Activated CD4-positive, alpha-beta T cell treated with anti-CD3 and anti-CD28 coated beads for 36 hours (primary cell): ENCODE results near the gene PARM1. TPM values are rescaled to one million over a fixed set of nuclear protein-coding genes. Genes with fewer than 3 reads are reported as not detected.
"Not testable (repeated sequence)": the region's sequence is repeated elsewhere in the genome, so short reads cannot be mapped to it uniquely, and the experiment has no call there.

Experiments used
- ATAC-seq: fragments of 200-7000 bp; cut with Tn5 transposase; one replicate; pipeline ENCODE4 v1.10.0; 2021; ENCODE audit warnings: mild to moderate bottlenecking, moderate library complexity
- CTCF ChIA-PET: fragments of 350-600 bp; sonication (Branson Sonifier 250); formaldehyde crosslinking; loops from one replicate; lab custom pipeline; 2021; ENCODE audit warnings: antibody characterized with exemption; lab: Charles Lee
- POLR2A ChIA-PET: fragments of 350-600 bp; sonication (Branson Sonifier 250); formaldehyde crosslinking; loops from one replicate; lab custom pipeline; 2021; ENCODE audit warnings: antibody characterized with exemption, inconsistent platforms; lab: Charles Lee
- DNase-seq: peaks from one replicate; pipeline ENCODE4 v3.0.0-alpha.2; 2020
- H3K27ac Mint-ChIP-seq: one replicate; pipeline ENCODE4 v1.8.0; 2021; ENCODE audit warnings: mixed read lengths
- H3K27me3 Mint-ChIP-seq: one replicate; pipeline ENCODE4 v1.8.0; 2021; ENCODE audit warnings: mixed read lengths
- H3K36me3 Mint-ChIP-seq: one replicate; pipeline ENCODE4 v1.8.0; 2021; ENCODE audit warnings: low read depth, mixed read lengths
- H3K4me1 Mint-ChIP-seq: one replicate; pipeline ENCODE4 v1.8.0; 2021; ENCODE audit warnings: mixed read lengths
- H3K4me3 Mint-ChIP-seq: one replicate; pipeline ENCODE4 v1.8.0; 2021; ENCODE audit warnings: mild to moderate bottlenecking, moderate library complexity, mixed read lengths
- H3K9me3 Mint-ChIP-seq: one replicate; pipeline ENCODE4 v1.8.0; 2021; ENCODE audit warnings: low read depth, mixed read lengths
- intact Hi-C, 2 experiments: fragments of 100-400 bp; cut with DNase I in 1 of 2; cut with micrococcal nuclease in 1 of 2; formaldehyde crosslinking; loops; one replicate each; pipeline versions ENCODE4 v1.14.2 to v1.15.1; 2022 to 2024; cut with DNase I, micrococcal nuclease
- total RNA-seq, 2 experiments: library from RNA; stranded (reverse); gene quantifications; one replicate each; pipeline ENCODE4 v1.2.3, GENCODE V29; 2021

Gene PARM1
- total RNA-seq, 2 experiments from 2014 or later = 0.04 to 0.05 TPM

GRCh38 chr4:74990276-74990875 is 57.5 kb downstream of the PARM1 start:
- no peaks in the 10 kb centered on the region for H3K36me3 Mint-ChIP-seq
- CTCF ChIA-PET = interaction anchor here (1.2 kb wide), 1 partner anchor 263 kb away, joined by 3 read pairs; no protein-coding TSS in a partner anchor
- POLR2A ChIA-PET = no interaction called here
- DNase-seq (no peak), ATAC-seq (no peak)
- H3K27me3 Mint-ChIP-seq = no peaks in the 10 kb centered on the region
- intact Hi-C loops = no loop called here
- H3K4me1 Mint-ChIP-seq = no peaks in the 10 kb centered on the region
- H3K27ac Mint-ChIP-seq = no peak overlapping the region
- no peak overlapping the region for H3K4me3 Mint-ChIP-seq
- no peaks in the 10 kb centered on the region for H3K9me3 Mint-ChIP-seq

DNA sequence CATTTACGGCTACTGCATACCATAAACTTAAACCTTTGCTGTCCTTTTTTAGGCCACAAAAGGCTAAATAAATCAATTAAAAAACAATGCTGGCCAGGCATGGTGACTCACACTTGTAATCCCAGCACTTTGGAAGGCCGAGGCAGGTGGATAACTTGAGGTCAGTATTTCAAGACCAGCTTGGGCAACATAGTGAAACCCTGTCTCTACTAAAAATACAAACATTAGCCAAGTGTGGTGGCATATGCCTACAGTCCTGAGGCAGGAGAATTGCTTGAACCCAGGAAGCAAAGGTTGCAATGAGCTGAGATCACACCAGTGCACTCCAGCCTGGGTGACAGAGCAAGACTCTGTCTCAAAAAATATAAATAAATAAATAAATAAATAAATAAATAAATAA is 61.5 kb downstream of the PARM1 start:
- CTCF ChIA-PET, ATAC-seq: not testable (repeated sequence)

DNA sequence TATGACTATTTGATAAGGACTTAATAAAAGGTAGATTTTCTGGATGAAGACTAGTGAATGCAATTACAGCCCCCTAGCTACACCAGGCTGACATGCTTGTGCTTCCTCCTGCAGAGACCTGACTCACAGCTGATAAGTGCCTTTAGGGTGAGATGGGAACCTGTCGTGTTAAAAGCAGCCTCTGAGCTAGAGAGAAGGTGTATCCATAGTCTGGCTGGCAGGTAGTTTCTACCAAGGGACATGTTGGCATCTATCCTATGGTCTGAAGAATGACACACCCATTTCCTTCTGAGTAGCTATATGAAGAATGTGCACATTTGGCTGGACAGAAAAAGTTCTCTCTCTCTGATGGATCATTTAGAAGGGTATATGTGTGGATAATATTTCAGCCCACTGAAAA is 64.1 kb downstream of the PARM1 start:
- H3K36me3 Mint-ChIP-seq = no peaks in the 10 kb centered on the region
- intact Hi-C loops = no loop called here
- no peak overlapping the region for H3K4me3 Mint-ChIP-seq
- H3K27me3 Mint-ChIP-seq = no peaks in the 10 kb centered on the region
- ATAC-seq (no peak), DNase-seq (no peak)
- ChIA-PET POLR2A (no interaction called here), CTCF (interaction anchor here (0.7 kb wide), 1 partner anchor 15 kb away, joined by 3 read pairs; no protein-coding TSS in a partner anchor)
- no peaks in the 10 kb centered on the region for H3K9me3 Mint-ChIP-seq
- no peaks in the 10 kb centered on the region for H3K4me1 Mint-ChIP-seq
- H3K27ac Mint-ChIP-seq = no peak overlapping the region

More for the DNA sequence above, 61.5 kb downstream of the PARM1 start:
- POLR2A ChIA-PET, intact Hi-C loops, H3K36me3 Mint-ChIP-seq, H3K27me3 Mint-ChIP-seq, H3K4me3 Mint-ChIP-seq, H3K27ac Mint-ChIP-seq, DNase-seq, H3K4me1 Mint-ChIP-seq, H3K9me3 Mint-ChIP-seq: not testable (repeated sequence)

- CTCF ChIA-PET = interaction anchor here (0.7 kb wide), 1 partner anchor 14 kb away, joined by 3 read pairs; no protein-coding TSS in a partner anchor
- H3K4me1 Mint-ChIP-seq = no peaks in the 10 kb centered on the region
- POLR2A ChIA-PET = no interaction called here
- DNase-seq (no peak), ATAC-seq (no peak)
- no peak overlapping the region for H3K27ac Mint-ChIP-seq
- no peaks in the 10 kb centered on the region for H3K27me3 Mint-ChIP-seq
- H3K4me3 Mint-ChIP-seq = no peak overlapping the region
- H3K36me3 Mint-ChIP-seq = no peaks in the 10 kb centered on the region
- H3K9me3 Mint-ChIP-seq = no peaks in the 10 kb centered on the region
- intact Hi-C loops = no loop called here
These were observed 65.2 kb downstream of the PARM1 start for GRCh38 chr4:74997948-74998729.

DNA sequence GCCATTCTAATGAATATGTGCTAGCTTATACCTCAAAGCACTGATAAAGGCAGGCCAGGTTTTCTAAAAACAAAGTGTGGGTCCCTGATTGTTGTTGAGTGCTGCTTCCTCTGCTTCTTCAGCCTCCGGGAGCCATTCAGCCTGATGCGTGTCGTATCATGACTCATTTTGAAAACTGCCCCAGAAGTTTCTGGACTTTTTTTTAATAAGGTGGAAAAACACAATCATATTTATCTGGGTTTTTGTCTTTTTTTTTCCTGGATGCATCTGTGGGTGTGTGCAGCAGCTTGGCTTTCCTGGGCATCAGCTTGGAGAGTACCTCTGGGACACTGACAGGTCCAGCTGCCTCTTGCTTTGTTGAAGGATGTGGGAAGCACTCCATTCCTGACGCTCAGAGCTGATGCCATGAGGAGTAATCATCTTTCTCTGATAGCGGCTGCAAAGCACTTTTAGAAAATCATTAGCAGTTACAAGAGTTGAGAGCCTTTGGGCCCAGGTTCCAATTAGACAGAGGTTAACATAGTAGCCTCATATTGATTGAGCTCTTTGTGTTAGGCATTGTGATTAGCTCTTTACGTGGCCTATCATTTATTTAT is 66.9 kb downstream of the PARM1 start:
- Mint-ChIP-seq H3K9me3 (no peaks in the 10 kb centered on the region), H3K4me1 (no peaks in the 10 kb centered on the region), H3K27me3 (no peaks in the 10 kb centered on the region), H3K4me3 (no peak overlapping the region), H3K27ac (no peak overlapping the region), H3K36me3 (no peaks in the 10 kb centered on the region)
- DNase-seq (no peak), ATAC-seq (no peak)
- intact Hi-C loops = no loop called here
- CTCF ChIA-PET = interaction anchor here (1.1 kb wide), 1 partner anchor 13 kb away, joined by 3 read pairs; no protein-coding TSS in a partner anchor
- POLR2A ChIA-PET = no interaction called here

DNA sequence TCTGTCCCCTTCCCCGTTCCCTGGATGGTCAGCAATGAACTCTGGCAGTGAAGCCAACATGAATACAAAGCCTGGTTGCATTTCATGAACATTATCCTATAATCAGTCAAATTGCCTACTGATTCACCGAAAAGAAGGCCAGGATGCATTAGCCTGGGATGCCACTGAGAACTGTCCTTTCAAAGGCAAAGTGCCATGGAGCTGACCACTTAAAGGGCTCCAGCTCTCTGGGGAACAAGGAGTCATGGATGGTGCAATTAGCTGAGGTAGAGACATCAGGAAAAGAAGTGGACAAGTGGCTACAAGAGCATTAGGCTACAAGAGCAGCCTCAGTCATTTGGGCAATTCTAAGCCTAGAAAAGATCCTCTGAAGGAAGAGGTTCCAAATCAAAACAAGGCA is 69.0 kb downstream of the PARM1 start:
- intact Hi-C loops = no loop called here
- no peaks in the 10 kb centered on the region for H3K27me3 Mint-ChIP-seq

GRCh38 chr4:75002381-75002780 is 69.5 kb downstream of the PARM1 start:
- H3K4me3 Mint-ChIP-seq = no peak overlapping the region
- ChIA-PET CTCF (no interaction called here), POLR2A (no interaction called here)
- H3K4me1 Mint-ChIP-seq = no peaks in the 10 kb centered on the region
- ATAC-seq (no peak), DNase-seq (no peak)
- peaks cover under 1% of the 10 kb centered on the region for H3K9me3 Mint-ChIP-seq
- H3K27me3 Mint-ChIP-seq = no peaks in the 10 kb centered on the region
- H3K27ac Mint-ChIP-seq = no peak overlapping the region
- no peaks in the 10 kb centered on the region for H3K36me3 Mint-ChIP-seq
- intact Hi-C loops = no loop called here

More for the DNA sequence above, 69.0 kb downstream of the PARM1 start:
- H3K4me1 Mint-ChIP-seq = no peaks in the 10 kb centered on the region
- no peaks in the 10 kb centered on the region for H3K36me3 Mint-ChIP-seq
- POLR2A ChIA-PET = no interaction called here
- ATAC-seq (no peak), DNase-seq (no peak)
- H3K27ac Mint-ChIP-seq = no peak overlapping the region
- CTCF ChIA-PET = no interaction called here
- H3K4me3 Mint-ChIP-seq = no peak overlapping the region
- no peaks in the 10 kb centered on the region for H3K9me3 Mint-ChIP-seq

DNA sequence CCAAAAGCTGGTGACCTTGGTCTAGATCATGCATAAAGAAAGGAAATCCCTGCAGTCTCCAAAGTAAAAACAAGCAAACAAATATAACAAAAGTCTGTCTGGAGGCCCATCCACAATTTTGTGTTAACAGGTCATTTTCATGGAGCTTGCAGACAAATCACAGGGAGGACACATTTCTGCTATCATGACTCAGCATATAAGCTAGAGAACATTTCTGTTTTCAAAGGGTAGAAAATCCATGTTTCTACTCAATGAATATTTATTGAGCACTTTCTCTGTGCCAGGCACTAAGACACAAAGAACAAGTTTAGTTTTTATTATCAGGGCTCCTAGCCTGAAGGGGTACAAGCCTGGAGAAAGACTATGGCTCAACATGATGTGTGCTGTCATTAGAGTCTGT is 71.1 kb downstream of the PARM1 start:
- CTCF ChIA-PET = no interaction called here
- Mint-ChIP-seq H3K4me1 (no peaks in the 10 kb centered on the region), H3K36me3 (no peaks in the 10 kb centered on the region), H3K4me3 (no peak overlapping the region), H3K27ac (no peak overlapping the region), H3K9me3 (peaks cover 8% of the 10 kb centered on the region), H3K27me3 (no peaks in the 10 kb centered on the region)
- intact Hi-C loops = no loop called here
- DNase-seq (no peak), ATAC-seq (no peak)
- POLR2A ChIA-PET = no interaction called here

DNA sequence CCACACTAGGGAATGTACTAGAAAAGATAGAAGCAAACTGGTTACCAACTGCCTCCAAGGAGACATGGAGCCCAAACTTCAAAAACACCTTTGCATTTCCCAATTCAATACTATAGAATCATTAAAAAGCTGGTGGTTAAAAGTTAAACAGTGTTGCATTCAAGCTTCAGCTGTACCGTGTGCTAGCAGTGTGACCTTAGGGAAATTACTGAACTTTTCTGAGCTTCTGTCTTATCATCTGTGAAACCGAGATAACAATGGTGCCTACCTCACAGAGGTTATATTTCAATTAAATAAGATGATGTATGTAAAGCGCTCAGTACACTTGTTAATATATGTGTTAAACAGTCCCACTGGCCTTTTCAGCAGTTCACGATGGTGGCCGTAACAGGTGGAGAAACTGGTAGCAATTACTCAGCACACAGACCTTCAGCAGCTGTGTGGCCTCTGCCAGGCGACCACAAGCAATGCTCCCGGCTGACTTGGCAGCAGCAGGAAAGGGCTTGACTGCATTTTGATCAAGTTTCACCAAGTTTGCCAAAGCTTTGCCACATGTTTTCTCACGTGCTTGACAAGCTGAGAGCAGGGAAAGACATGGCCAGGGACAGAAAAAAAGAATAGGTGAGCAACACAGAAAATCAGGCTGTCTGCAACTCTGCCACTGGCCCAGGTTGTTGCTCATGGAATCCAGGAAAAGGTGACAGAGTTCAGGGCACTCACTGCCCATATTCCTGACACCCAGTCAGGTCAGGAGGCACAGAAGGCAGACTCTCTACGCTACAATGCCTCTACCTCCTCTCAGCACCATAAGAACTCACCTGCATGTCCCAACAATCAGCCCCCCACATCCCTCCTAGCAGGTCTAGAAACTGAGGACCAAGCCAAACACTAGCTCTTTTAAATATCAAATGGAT is 72.1 kb downstream of the PARM1 start:
- Mint-ChIP-seq H3K4me3 (no peak overlapping the region), H3K36me3 (no peaks in the 10 kb centered on the region), H3K4me1 (no peaks in the 10 kb centered on the region), H3K27ac (no peak overlapping the region), H3K9me3 (peaks cover 12% of the 10 kb centered on the region), H3K27me3 (no peaks in the 10 kb centered on the region)
- ATAC-seq (no peak), DNase-seq (no peak)
- ChIA-PET CTCF (no interaction called here), POLR2A (no interaction called here)
- intact Hi-C loops = no loop called here

DNA sequence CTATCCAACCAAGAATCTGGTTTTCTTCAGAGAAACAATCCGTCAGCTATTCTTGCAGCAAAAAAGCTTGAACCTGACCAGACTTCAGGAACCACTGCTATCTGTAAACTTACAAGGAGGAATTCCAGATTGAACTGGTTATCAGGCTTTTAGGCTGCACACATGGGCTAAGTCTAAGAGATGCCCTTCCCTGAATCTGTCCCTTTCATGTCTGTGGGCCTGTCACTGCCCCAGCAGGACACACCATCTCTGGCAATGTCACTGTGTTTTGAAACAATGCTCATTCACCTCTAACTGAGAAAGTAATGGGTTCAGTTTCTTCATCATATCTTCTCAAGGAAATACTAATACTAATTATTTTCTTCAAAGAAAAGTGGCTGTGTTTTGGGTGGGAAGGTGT is 72.8 kb downstream of the PARM1 start:
- intact Hi-C loops = no loop called here
- Mint-ChIP-seq H3K4me3 (no peak overlapping the region), H3K9me3 (peaks cover 13% of the 10 kb centered on the region), H3K36me3 (no peaks in the 10 kb centered on the region), H3K4me1 (no peaks in the 10 kb centered on the region), H3K27me3 (no peaks in the 10 kb centered on the region), H3K27ac (no peak overlapping the region)
- DNase-seq (no peak), ATAC-seq (no peak)
- ChIA-PET CTCF (no interaction called here), POLR2A (no interaction called here)

GRCh38 chr4:75007891-75008290 is 75.0 kb downstream of the PARM1 start:
- POLR2A ChIA-PET = no interaction called here
- H3K27ac Mint-ChIP-seq = no peak overlapping the region
- intact Hi-C loops = no loop called here
- no peak overlapping the region for H3K4me3 Mint-ChIP-seq
- CTCF ChIA-PET = no interaction called here
- DNase-seq = no peak
- H3K27me3 Mint-ChIP-seq = no peaks in the 10 kb centered on the region
- H3K36me3 Mint-ChIP-seq = no peaks in the 10 kb centered on the region
- H3K4me1 Mint-ChIP-seq = no peaks in the 10 kb centered on the region
- H3K9me3 Mint-ChIP-seq = peaks cover 13% of the 10 kb centered on the region
- no peak for ATAC-seq
